ENCODE data around the gene GGT5. TPM values are rescaled to one million over a fixed set of nuclear protein-coding genes. Genes with fewer than 3 reads are reported as not detected.

Gene GGT5
- total RNA-seq = 0.23 and 1.2 TPM in 2 replicates

DNA sequence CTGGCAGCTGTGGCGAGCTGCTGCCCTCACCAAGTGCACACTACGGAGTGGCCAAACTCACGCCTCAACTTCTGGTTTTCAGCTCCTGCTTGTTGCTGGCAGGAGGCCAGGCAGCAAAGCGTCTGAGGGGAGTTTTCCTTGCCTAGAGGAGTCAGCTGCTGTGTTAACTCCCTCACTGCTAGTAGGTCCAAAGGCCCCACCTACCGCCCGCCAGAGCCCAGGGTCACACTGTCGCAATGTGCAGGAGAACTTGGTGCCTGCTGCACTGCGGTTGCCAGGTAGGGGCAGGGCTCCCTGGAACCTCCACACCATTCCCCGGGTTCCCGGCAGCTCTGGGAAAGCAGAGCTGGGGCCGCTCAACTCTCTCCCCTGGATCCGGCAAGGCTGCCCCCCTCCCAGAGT lies at the start of gene GGT5:
Gene GGT5 (minus strand): TSS at position 53 of the 402 bp plus-strand sequence. CDS start 357 bp downstream, outside the sequence.

GRCh38 chr22:24270556-24271385 lies 25.9 kb upstream of the GGT5 start, which contains the start of gene SPECC1L:
Gene SPECC1L (plus strand): TSS chr22:24270831. CDS start chr22:24302232, 31,401 bp downstream.

DNA sequence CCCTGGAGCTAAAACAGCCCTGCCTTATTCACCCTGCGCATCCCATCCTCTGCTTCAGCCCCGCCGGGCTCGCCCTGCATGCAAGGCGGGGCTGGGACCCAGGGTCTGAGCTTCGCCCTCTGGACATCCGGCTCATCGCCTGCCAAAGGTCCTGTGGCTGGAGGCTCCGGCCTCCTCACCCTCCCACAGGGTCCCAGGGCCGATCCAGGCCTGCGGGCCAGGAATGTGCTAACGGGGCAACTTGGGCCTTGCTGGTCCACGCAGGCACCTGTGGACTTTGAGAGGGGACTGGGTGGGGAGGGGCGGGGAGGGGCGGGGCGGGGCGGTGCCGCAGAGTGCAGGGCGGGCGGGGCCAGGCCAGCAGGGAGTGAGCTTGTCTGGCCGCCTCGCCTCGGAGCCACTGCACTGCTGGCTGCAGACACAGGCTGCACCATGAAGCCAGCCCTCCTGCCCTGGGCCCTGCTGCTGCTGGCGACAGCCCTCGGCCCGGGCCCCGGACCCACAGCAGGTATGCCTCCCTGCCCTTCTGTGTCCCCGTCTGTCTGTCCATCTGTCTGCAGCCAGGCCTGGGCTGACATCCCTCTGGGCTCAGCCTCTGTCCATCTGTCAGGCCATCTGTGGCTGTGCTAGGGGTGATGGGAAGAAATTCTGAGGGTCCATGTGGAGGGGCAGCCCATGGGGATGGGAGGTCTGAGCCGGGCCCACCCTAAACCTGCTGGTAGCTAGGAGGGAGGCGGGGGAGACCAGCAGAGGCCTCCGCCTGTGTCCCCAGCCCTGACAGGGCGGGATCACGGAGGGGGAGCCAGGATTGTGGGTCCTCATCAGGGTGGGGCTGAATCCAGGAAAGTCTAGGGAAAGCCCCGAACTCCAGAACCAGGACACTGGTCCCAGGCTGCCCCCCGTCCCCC lies 63.5 kb downstream of the GGT5 start, which contains the start of gene SUSD2:
Gene SUSD2 (plus strand): TSS at position 400 of the 908 bp plus-strand sequence. CDS start 33 bp downstream, at position 433.

Other genes starting within 250 kb of the GGT5 start
- not detected in 2 replicates for gene GSTT4, start 239.6 kb downstream of the GGT5 start, total RNA-seq
- 41.9 and 75.8 TPM in 2 replicates for gene CABIN1, start 233.8 kb downstream of the GGT5 start, total RNA-seq
- 0.28 and 0.89 TPM in 2 replicates for gene SUSD2, start 63.6 kb downstream of the GGT5 start, total RNA-seq
- gene SPECC1L, start 25.7 kb upstream of the GGT5 start, total RNA-seq = 33.9 and 46.5 TPM in 2 replicates
- 1.8 and 2.0 TPM in 2 replicates for gene ADORA2A, start 182.5 kb upstream of the GGT5 start, total RNA-seq

Data from smooth muscle cell of the umbilical artery (primary cell).